NB4 (cell line): ENCODE results near the gene CTDP1.
"Not testable (repeated sequence)": the region's sequence is repeated elsewhere in the genome, so short reads cannot be mapped to it uniquely, and the experiment has no call there.

Experiments
- CTCF ChIP-seq: IDR thresholded peaks from one replicate; pipeline ENCODE4 v1.5.1; 2012; ENCODE audit warnings: low read depth, low read length
- MAX ChIP-seq: IDR thresholded peaks from 2 replicates; pipeline ENCODE4 v1.6.1; 2011; ENCODE audit warnings: low read depth, low read length
- POLR2A ChIP-seq: IDR thresholded peaks from 2 replicates; pipeline ENCODE4 v1.6.1; 2011; ENCODE audit warnings: mild to moderate bottlenecking; ENCODE audit not compliant: insufficient read length; ENCODE audit errors: extremely low read depth

- TF ChIP-seq CTCF, POLR2A, MAX: not testable (repeated sequence)
These were observed 52.5 kb downstream of the CTDP1 start for GRCh38 chr18:79731881-79732720.
